OCI-LY3 (cell line): ENCODE results near the gene DSN1.

Experiments
- CTCF ChIP-seq: fragments of 200-600, 300-600 bp; sonication (generic); IDR thresholded peaks from 2 replicates; pipeline ENCODE4 v1.5.1; 2014; ENCODE audit warnings: antibody characterized with exemption, low read length, low read depth
- EZH2phosphoT487 ChIP-seq: fragments of 200-600 bp; shearing (Covaris generic); IDR thresholded peaks from 2 replicates; pipeline ENCODE4 v1.6.1; 2018; ENCODE audit warnings: antibody characterized with exemption, mixed run types, low read depth

GRCh38 chr20:36726168-36726567 lies 47.4 kb downstream of the DSN1 start:
- TF ChIP-seq CTCF (no peak), EZH2phosphoT487 (no peak)
